Measurements from ENCODE around the gene COL18A1.

GRCh38 chr21:45454926-45455673 lies 50.1 kb downstream of the COL18A1 start:
- TF ChIP-seq PATZ1 (CRISPR knock-in tag; IDR thresholded peaks at IDR 0.05; ENCODE audit: borderline replicate concordance) (no peak), ZFP3 (CRISPR knock-in tag; IDR thresholded peaks at IDR 0.05) (no peak), OSR1 (CRISPR knock-in tag; IDR thresholded peaks at IDR 0.05) (no peak), ZNF565 (CRISPR knock-in tag; conservative IDR thresholded peaks at IDR 0.05; ENCODE audit: low read depth) (no peak), CSRNP3 (CRISPR knock-in tag; IDR thresholded peaks at IDR 0.05) (no peak), ISL1 (CRISPR knock-in tag; IDR thresholded peaks at IDR 0.05) (no peak), ARNTL (CRISPR knock-in tag; IDR thresholded peaks at IDR 0.05; ENCODE audit: borderline replicate concordance, low read depth) (no peak), ZC3H10 (CRISPR knock-in tag; IDR thresholded peaks at IDR 0.05) (no peak), ZNF8 (CRISPR knock-in tag; IDR thresholded peaks at IDR 0.05) (no peak), SNAI2 (CRISPR knock-in tag; IDR thresholded peaks at IDR 0.05) (no peak), ZFP30 (CRISPR knock-in tag; IDR thresholded peaks at IDR 0.05) (no peak)
- TF ChIP-seq, protein P1, sequence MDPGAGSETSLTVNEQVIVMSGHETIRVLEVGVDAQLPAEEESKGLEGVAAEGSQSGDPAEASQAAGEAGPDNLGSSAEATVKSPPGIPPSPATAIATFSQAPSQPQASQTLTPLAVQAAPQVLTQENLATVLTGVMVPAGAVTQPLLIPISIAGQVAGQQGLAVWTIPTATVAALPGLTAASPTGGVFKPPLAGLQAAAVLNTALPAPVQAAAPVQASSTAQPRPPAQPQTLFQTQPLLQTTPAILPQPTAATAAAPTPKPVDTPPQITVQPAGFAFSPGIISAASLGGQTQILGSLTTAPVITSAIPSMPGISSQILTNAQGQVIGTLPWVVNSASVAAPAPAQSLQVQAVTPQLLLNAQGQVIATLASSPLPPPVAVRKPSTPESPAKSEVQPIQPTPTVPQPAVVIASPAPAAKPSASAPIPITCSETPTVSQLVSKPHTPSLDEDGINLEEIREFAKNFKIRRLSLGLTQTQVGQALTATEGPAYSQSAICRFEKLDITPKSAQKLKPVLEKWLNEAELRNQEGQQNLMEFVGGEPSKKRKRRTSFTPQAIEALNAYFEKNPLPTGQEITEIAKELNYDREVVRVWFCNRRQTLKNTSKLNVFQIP (CRISPR knock-in tag; IDR thresholded peaks at IDR 0.05; ENCODE audit: borderline replicate concordance, low read depth) = no peak
